SW 1271 (cell line): ENCODE data around the gene MEF2B.

Source experiments
- DNase-seq, 2 experiments: peaks; one replicate each; lab custom pipeline; 2025; lab: John Stamatoyannopoulos, UW

MEF2B gene

GRCh38 chr19:19098703-19099632 lies 71.1 kb downstream of the MEF2B start:
- no peak for DNase-seq

- no peak for DNase-seq
Measured at GRCh38 chr19:19098084-19098702, 71.9 kb downstream of the MEF2B start.

DNA sequence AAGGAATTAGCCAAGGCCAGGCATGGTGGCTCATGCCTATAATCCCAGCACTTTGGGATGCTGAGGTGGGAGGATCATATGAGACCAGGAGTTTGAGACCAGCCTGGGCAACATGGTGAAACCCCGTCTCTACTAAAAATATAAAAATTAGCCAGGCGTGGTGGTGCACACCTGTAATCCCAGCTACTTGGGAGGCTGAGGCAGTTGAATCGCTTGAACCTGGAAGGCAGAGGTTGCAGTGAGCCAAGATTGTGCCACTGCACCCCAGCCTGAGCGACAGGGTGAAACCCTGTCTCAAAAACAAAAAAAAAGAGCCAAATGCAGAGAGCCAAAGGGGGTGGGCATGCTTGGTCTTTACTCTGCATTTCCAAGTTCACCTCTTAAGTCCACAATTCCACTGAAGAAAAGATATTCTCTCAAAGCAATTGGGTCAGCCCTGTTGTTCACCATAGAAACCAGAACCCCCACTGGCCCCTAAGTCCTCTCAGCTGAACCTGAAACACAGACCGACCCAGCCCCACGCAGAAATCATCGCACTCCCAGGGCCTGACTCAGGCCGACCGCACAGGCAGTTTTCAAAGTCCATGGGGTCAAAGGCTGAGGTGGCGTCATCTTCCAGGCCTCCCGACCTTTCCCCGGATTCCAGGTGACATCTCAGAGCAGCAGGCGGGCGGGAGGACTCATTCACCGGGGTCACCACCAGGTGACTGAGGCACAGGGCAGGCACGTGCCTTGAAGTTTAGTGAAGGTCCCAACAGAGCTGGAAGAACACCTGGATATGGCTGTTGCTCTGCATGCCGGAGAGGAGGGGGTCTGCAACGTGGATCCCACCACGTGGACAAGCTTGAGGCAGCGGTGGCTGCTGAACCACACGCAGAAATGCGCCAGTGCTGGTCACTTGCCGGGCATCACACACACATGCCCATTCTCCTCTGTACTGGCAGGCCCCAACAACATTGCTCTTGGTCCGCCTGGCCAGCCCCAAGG lies 73.1 kb downstream of the MEF2B start:
- no peak for DNase-seq

- no peak for DNase-seq
Measured at GRCh38 chr19:19095691-19096090, 74.4 kb downstream of the MEF2B start.
